ACC112 (cell line): ENCODE measurements around the gene ST7.

ENCODE experiments used
- H2AFZ ChIP-seq: fragments of 200-600 bp; sonication (generic); one replicate; pipeline ENCODE4 v1.6.0; 2017; ENCODE audit warnings: antibody characterized with exemption, low read length; ENCODE audit not compliant: unreplicated experiment
- H3K27ac ChIP-seq: fragments of 200-600 bp; sonication (generic); 2 replicates; pipeline ENCODE4 v1.5.1; 2014; ENCODE audit warnings: low read depth, mild to moderate bottlenecking, antibody characterized with exemption, low read length, moderate library complexity
- H3K27me3 ChIP-seq: fragments of 200-600 bp; sonication (generic); 2 replicates; pipeline ENCODE4 v1.6.1; 2014; ENCODE audit warnings: mild to moderate bottlenecking, antibody characterized with exemption, low read length, moderate library complexity, mixed read lengths; ENCODE audit not compliant: insufficient read depth
- H3K36me3 ChIP-seq: fragments of 200-600 bp; sonication (generic); 2 replicates; pipeline ENCODE4 v1.6.1; 2016; ENCODE audit warnings: mild to moderate bottlenecking, antibody characterized with exemption, low read length, moderate library complexity, mixed read lengths; ENCODE audit not compliant: insufficient read depth
- H3K4me1 ChIP-seq: fragments of 200-600 bp; sonication (generic); one replicate; pipeline ENCODE4 v1.6.1; 2016; ENCODE audit warnings: low read length, mixed read lengths; ENCODE audit not compliant: insufficient read depth, unreplicated experiment, control insufficient read depth
- H3K4me3 ChIP-seq: fragments of 200-600 bp; sonication (generic); 2 replicates; pipeline ENCODE4 v1.5.1; 2014; ENCODE audit warnings: mild to moderate bottlenecking, low read depth, low read length
- H3K79me2 ChIP-seq: fragments of 200-600 bp; sonication (generic); one replicate; pipeline ENCODE4 v1.6.0; 2016; ENCODE audit warnings: low read length; ENCODE audit not compliant: control insufficient read depth, unreplicated experiment, insufficient read depth

Gene ST7

GRCh38 chr7:117082647-117083046 is 129.3 kb downstream of the ST7 start:
- Histone ChIP-seq H3K79me2 (peaks cover 5% of the 10 kb centered on the region), H3K27ac (no peak overlapping the region), H3K36me3 (no peaks in the 10 kb centered on the region), H3K4me3 (no peak overlapping the region), H2AFZ (no peak overlapping the region), H3K4me1 (peaks cover 17% of the 10 kb centered on the region), H3K27me3 (no peaks in the 10 kb centered on the region)

GRCh38 chr7:117083648-117084047 is 130.3 kb downstream of the ST7 start:
- peaks cover 5% of the 10 kb centered on the region for H3K79me2 ChIP-seq
- H3K27ac ChIP-seq: no peak overlapping the region
- no peaks in the 10 kb centered on the region for H3K36me3 ChIP-seq
- H2AFZ ChIP-seq: no peak overlapping the region
- H3K4me1 ChIP-seq: peaks cover 21% of the 10 kb centered on the region
- H3K27me3 ChIP-seq: no peaks in the 10 kb centered on the region
- no peak overlapping the region for H3K4me3 ChIP-seq

- H3K27ac ChIP-seq: no peak overlapping the region
- H3K4me1 ChIP-seq: peaks cover 21% of the 10 kb centered on the region
- H3K4me3 ChIP-seq: no peak overlapping the region
- peaks cover 5% of the 10 kb centered on the region for H3K79me2 ChIP-seq
- H2AFZ ChIP-seq: no peak overlapping the region
- H3K36me3 ChIP-seq: no peaks in the 10 kb centered on the region
- no peaks in the 10 kb centered on the region for H3K27me3 ChIP-seq
Measured at GRCh38 chr7:117084286-117084685, 131.0 kb downstream of the ST7 start.

GRCh38 chr7:117085275-117085674 is 132.0 kb downstream of the ST7 start:
- Histone ChIP-seq H3K27me3 (no peaks in the 10 kb centered on the region), H3K27ac (0 out of 2 replicates have a peak overlapping the region, but pooled peaks have one; percentile 15)

GRCh38 chr7:117085769-117086463 is 132.6 kb downstream of the ST7 start:
- Histone ChIP-seq H3K79me2 (peaks cover 5% of the 10 kb centered on the region), H3K4me1 (peaks cover 21% of the 10 kb centered on the region), H3K36me3 (no peaks in the 10 kb centered on the region), H3K4me3 (0 out of 2 replicates have a peak overlapping the region, but pooled peaks have one; percentile 25), H3K27ac (peak overlapping the region; percentile 36; the same call in 1 of the 2 replicates), H3K27me3 (no peaks in the 10 kb centered on the region), H2AFZ (no peak overlapping the region)

More at GRCh38 chr7:117085275-117085674, 132.0 kb downstream of the ST7 start:
- H3K36me3 ChIP-seq: no peaks in the 10 kb centered on the region
- H3K4me3 ChIP-seq: 0 out of 2 replicates have a peak overlapping the region, but pooled peaks have one; percentile 25
- H3K79me2 ChIP-seq: peaks cover 5% of the 10 kb centered on the region
- no peak overlapping the region for H2AFZ ChIP-seq
- peaks cover 21% of the 10 kb centered on the region for H3K4me1 ChIP-seq

GRCh38 chr7:117086788-117087187 is 133.5 kb downstream of the ST7 start:
- H3K79me2 ChIP-seq: peaks cover 5% of the 10 kb centered on the region
- H3K36me3 ChIP-seq: no peaks in the 10 kb centered on the region
- H3K4me1 ChIP-seq: peaks cover 21% of the 10 kb centered on the region
- H2AFZ ChIP-seq: no peak overlapping the region
- H3K27me3 ChIP-seq: no peaks in the 10 kb centered on the region
- H3K27ac ChIP-seq: no peak overlapping the region
- no peak overlapping the region for H3K4me3 ChIP-seq

- Histone ChIP-seq H2AFZ (no peak overlapping the region), H3K27me3 (no peaks in the 10 kb centered on the region), H3K4me1 (peaks cover 21% of the 10 kb centered on the region), H3K36me3 (no peaks in the 10 kb centered on the region), H3K4me3 (no peak overlapping the region), H3K27ac (no peak overlapping the region), H3K79me2 (peaks cover 5% of the 10 kb centered on the region)
Measured at GRCh38 chr7:117087639-117088396, 134.5 kb downstream of the ST7 start.

GRCh38 chr7:117088623-117089194 is 135.4 kb downstream of the ST7 start:
- no peaks in the 10 kb centered on the region for H3K27me3 ChIP-seq
- no peak overlapping the region for H2AFZ ChIP-seq
- peaks cover 5% of the 10 kb centered on the region for H3K79me2 ChIP-seq
- H3K27ac ChIP-seq: no peak overlapping the region
- peaks cover 21% of the 10 kb centered on the region for H3K4me1 ChIP-seq
- no peaks in the 10 kb centered on the region for H3K36me3 ChIP-seq
- H3K4me3 ChIP-seq: no peak overlapping the region

GRCh38 chr7:117090791-117091190 is 137.5 kb downstream of the ST7 start:
- no peaks in the 10 kb centered on the region for H3K36me3 ChIP-seq
- no peak overlapping the region for H3K4me3 ChIP-seq
- no peak overlapping the region for H3K27ac ChIP-seq
- no peak overlapping the region for H2AFZ ChIP-seq
- no peaks in the 10 kb centered on the region for H3K79me2 ChIP-seq
- H3K4me1 ChIP-seq: peaks cover 15% of the 10 kb centered on the region
- H3K27me3 ChIP-seq: no peaks in the 10 kb centered on the region

GRCh38 chr7:117091721-117092120 is 138.4 kb downstream of the ST7 start:
- peaks cover 6% of the 10 kb centered on the region for H3K4me1 ChIP-seq
- no peaks in the 10 kb centered on the region for H3K36me3 ChIP-seq
- no peaks in the 10 kb centered on the region for H3K27me3 ChIP-seq
- H3K27ac ChIP-seq: no peak overlapping the region
- no peak overlapping the region for H2AFZ ChIP-seq
- no peaks in the 10 kb centered on the region for H3K79me2 ChIP-seq
- H3K4me3 ChIP-seq: no peak overlapping the region
